GM23248 (cell line): Measurements from ENCODE around the gene CAMK2D.

Source experiments
- EZH2 ChIP-seq: fragments of 200-600 bp; sonication (generic); IDR thresholded peaks from 2 replicates; pipeline ENCODE4 v1.6.1; 2018; ENCODE audit warnings: antibody characterized with exemption, mild to moderate bottlenecking; ENCODE audit not compliant: insufficient read depth, poor library complexity, severe bottlenecking
- EZH2phosphoT487 ChIP-seq: fragments of 200-600 bp; sonication (generic); IDR thresholded peaks from 2 replicates; pipeline ENCODE4 v1.6.1; 2018; ENCODE audit warnings: antibody characterized with exemption, moderate library complexity, mild to moderate bottlenecking, low read depth; ENCODE audit not compliant: insufficient read depth

- TF ChIP-seq EZH2phosphoT487 (no peak), EZH2 (no peak)
Measured at GRCh38 chr4:113610537-113610936, 151.0 kb downstream of the CAMK2D start.
